ENCODE results near the gene SEZ6L2. TPM values are rescaled to one million over a fixed set of nuclear protein-coding genes. Genes with fewer than 3 reads are reported as not detected.

SEZ6L2 gene
- total and polyA plus RNA-seq, 2 of the 8 experiments (the other 6 are each of a cell fraction or from before 2014, with no cell fraction given): 43.5 to 47.7 TPM

GRCh38 chr16:29916979-29917378 lies 17.6 kb upstream of the SEZ6L2 start:
- Histone ChIP-seq H3K18ac (ENCODE audit: extremely low read depth, low read length) (no peak overlapping the region), H3K4ac (replicated peaks; ENCODE audit: insufficient read length, low read depth, low read length) (no peak overlapping the region), H2AFZ (ENCODE audit: low read length) (no peak overlapping the region), H3K4me2 (ENCODE audit: insufficient read depth in 1 of 2, low read depth in 2 of 2, low read length in 2 of 2) (no peak overlapping the region), H3K23me2 (ENCODE audit: low read depth, low read length) (no peaks in the 10 kb centered on the region), H3K79me2 (ENCODE audit: control insufficient read depth in 1 of 2, insufficient read depth in 2 of 2, low read length in 2 of 2) (no peaks in the 10 kb centered on the region), H2BK12ac (ENCODE audit: low read depth, low read length) (no peak overlapping the region), H3K9ac (replicated peaks in 1 of 4; ENCODE audit: extremely low read depth in 1 of 4, low read depth in 3 of 4, low read length in 3 of 4) (no peak overlapping the region), H2BK120ac (replicated peaks; ENCODE audit: low read depth, low read length) (no peak overlapping the region), H2AK5ac (ENCODE audit: low read depth, low read length) (no peak overlapping the region), H3K23ac (ENCODE audit: insufficient read length) (no peak overlapping the region), H2BK5ac (ENCODE audit: low read depth, low read length) (no peak overlapping the region), H4K8ac (ENCODE audit: extremely low read depth, insufficient read depth, low read length) (no peak overlapping the region), H3K4me1 (replicated peaks in 1 of 4; ENCODE audit: control insufficient read depth in 3 of 4, insufficient read depth in 4 of 4, low read length in 3 of 4) (peaks cover 0 to 2% (median under 1%) of the 10 kb centered on the region in 4 experiments; a peak in 1 of 7 replicates), H4K20me1 (replicated peaks in 1 of 2; ENCODE audit: control insufficient read depth in 1 of 2, insufficient read depth in 2 of 2, low read length in 2 of 2) (peaks cover 3 to 6% of the 10 kb centered on the region in 2 experiments), H3K27ac (ENCODE audit: low read depth, low read length) (no peak overlapping the region), H3K27me3 (replicated peaks in 1 of 4; ENCODE audit: control insufficient read depth in 3 of 4, extremely low read depth in 1 of 4, insufficient read depth in 3 of 4, low read length in 3 of 4) (no peaks in the 10 kb centered on the region), H4K91ac (replicated peaks; ENCODE audit: insufficient read length, low read length) (no peak overlapping the region), H4K5ac (ENCODE audit: insufficient read length, low read depth, low read length) (no peak overlapping the region), H2BK20ac (ENCODE audit: low read length) (no peak overlapping the region), H3K56ac (replicated peaks; ENCODE audit: insufficient read length, low read depth, low read length) (no peak overlapping the region), H3K4me3 (ENCODE audit: extremely low read depth in 1 of 4, insufficient read depth in 2 of 4, low read depth in 3 of 4, low read length in 4 of 4) (no peak overlapping the region), H3K36me3 (ENCODE audit: control insufficient read depth in 2 of 4, insufficient read depth in 4 of 4, low read length in 3 of 4) (peaks cover 0 to 9% (median under 1%) of the 10 kb centered on the region in 4 experiments; a peak in 6 of 8 replicates), H2BK15ac (ENCODE audit: low read length) (no peak overlapping the region), H3K79me1 (ENCODE audit: low read depth, low read length) (no peaks in the 10 kb centered on the region), H3K14ac (ENCODE audit: insufficient read length) (no peak overlapping the region), H3K9me3 (ENCODE audit: insufficient read depth in 2 of 2, low read depth in 1 of 2, low read length in 1 of 2) (no peaks in the 10 kb centered on the region)
- DNase-seq (ENCODE audit: low read depth in 1 of 2, low spot score in 2 of 2): no peak
- CTCF ChIA-PET (ENCODE audit: partially characterized antibody): interaction anchor here (0.8 to 2.8 kb wide), 5 partner anchors 10 to 69 kb away, joined by 3 to 9 read pairs (median 3); no protein-coding TSS in a partner anchor
- FAIRE-seq: no peak
- 94% methylated on average over 1 of the region's 1 CpG; no CpG with 5 or more reads in 1 of the 2 experiments for WGBS, 2 experiments (ENCODE audit: extremely low coverage in 1 of 2, insufficient coverage in 1 of 2, insufficient read length in 1 of 2, insufficient replicate concordance in 2 of 2, low coverage in 1 of 2, low lambda C conversion rate in 2 of 2, missing lambda C conversion rate in 1 of 2)
- POLR2A ChIA-PET (ENCODE audit: partially characterized antibody): interaction anchor here (1.0 to 2.3 kb wide), 2 partner anchors 9 to 10 kb away, joined by 4 to 7 read pairs; partner anchors contain the start of gene KCTD13
- TF ChIP-seq EP300 (IDR thresholded peaks at IDR 0.05; ENCODE audit: borderline replicate concordance in 1 of 2, low read depth in 2 of 2, low read length in 2 of 2) (no peak), CEBPB (IDR thresholded peaks at IDR 0.05; ENCODE audit: low read depth, low read length) (no peak), ASH2L (IDR thresholded peaks at IDR 0.05; ENCODE audit: low read length) (no peak), YY1 (IDR thresholded peaks at IDR 0.05; ENCODE audit: low read depth, low read length) (no peak), TAF7 (optimal IDR thresholded peaks at IDR 0.05; ENCODE audit: borderline replicate concordance, low read depth, low read length) (no peak), SAP30 (IDR thresholded peaks at IDR 0.05; ENCODE audit: insufficient read depth, insufficient replicate concordance, low read length) (no peak), POLR2A (IDR thresholded peaks at IDR 0.05; ENCODE audit: control extremely low read depth in 1 of 2, low read depth in 2 of 2, low read length in 2 of 2) (no peak), SP4 (IDR thresholded peaks at IDR 0.05; ENCODE audit: low read length) (no peak), SP1 (IDR thresholded peaks at IDR 0.05; ENCODE audit: low read depth, low read length) (no peak), RFX5 (IDR thresholded peaks at IDR 0.05; ENCODE audit: borderline replicate concordance, low read depth, low read length) (no peak), RAD21 (IDR thresholded peaks at IDR 0.05 in 1 of 2, conservative IDR thresholded peaks at IDR 0.05 in 1 of 2; ENCODE audit: low read depth in 2 of 2, low read length in 2 of 2) (no peak), ATF3 (IDR thresholded peaks at IDR 0.05; ENCODE audit: insufficient read depth, low read depth, low read length) (no peak), CTBP2 (IDR thresholded peaks at IDR 0.05; ENCODE audit: borderline replicate concordance, insufficient read depth, insufficient read length, low read length) (no peak)
